Measurements from ENCODE around the gene KRTAP5-9. TPM values are rescaled to one million over a fixed set of nuclear protein-coding genes. Genes with fewer than 3 reads are reported as not detected.

KRTAP5-9 gene, protein sequence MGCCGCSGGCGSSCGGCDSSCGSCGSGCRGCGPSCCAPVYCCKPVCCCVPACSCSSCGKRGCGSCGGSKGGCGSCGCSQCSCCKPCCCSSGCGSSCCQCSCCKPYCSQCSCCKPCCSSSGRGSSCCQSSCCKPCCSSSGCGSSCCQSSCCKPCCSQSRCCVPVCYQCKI
- total RNA-seq: not detected in 2 replicates

DNA sequence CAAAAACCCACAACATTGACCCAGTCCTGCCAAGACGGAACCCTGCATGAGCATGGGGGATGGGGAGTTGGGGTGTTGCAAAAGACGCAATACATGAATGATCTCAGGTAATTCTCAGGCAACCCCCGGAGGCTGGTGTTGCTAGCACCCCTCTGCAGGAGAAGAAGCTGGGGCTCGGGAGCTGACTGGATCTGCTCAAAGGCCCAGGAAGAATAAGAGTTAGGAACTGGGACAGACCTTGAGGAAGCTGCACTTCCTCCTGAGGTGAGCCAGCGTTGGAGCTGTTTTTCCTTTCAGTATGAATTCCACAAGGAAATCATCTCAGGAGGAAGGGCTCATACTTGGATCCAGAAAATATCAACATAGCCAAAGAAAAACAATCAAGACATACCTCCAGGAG lies at the start of gene KRTAP5-9:
Gene KRTAP5-9 (plus strand): TSS at position 301 of the 400 bp plus-strand sequence. CDS start 238 bp downstream, outside the sequence.

DNA sequence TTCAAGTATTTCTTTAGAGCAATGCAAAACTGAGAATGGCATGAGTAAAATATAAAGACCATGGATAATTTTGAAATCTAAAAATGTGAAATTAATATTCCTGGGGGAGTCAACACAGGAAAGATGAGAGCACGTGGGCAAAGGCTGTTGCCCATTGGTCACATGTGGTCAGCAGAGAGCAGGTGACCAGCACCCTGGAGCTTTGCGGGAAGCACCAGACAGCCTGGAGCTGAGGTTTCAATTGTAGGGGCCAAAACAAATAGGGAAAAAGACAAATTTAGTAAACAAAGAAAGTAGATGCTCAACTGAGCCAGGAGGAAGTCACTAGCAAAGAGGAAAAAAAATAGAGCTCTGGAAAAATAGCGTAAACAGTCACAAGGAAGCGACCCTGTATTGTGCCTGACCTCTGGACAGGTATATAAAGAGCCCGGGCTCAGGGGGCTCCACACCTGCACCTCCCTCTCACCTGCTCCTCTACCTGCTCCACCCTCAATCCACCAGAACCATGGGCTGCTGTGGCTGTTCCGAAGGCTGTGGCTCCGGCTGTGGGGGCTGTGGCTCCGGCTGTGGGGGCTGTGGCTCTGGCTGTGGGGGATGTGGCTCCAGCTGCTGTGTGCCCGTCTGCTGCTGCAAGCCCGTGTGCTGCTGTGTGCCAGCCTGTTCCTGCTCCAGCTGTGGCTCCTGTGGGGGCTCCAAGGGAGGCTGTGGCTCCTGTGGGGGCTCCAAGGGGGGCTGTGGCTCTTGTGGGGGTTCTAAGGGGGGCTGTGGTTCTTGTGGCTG lies 21.2 kb upstream of the KRTAP5-9 start, which contains the start of gene KRTAP5-7:
Gene KRTAP5-7 (plus strand): TSS at position 472 of the 780 bp plus-strand sequence. CDS start 34 bp downstream, at position 506.

GRCh38 chr11:71537977-71538665 lies 10.1 kb upstream of the KRTAP5-9 start, which contains the start of gene KRTAP5-8:
TSS of gene KRTAP5-8 (plus strand) at chr11:71538025. CDS start at chr11:71538056, 31 bp downstream.

GRCh38 chr11:71565263-71565662 lies 17.0 kb downstream of the KRTAP5-9 start, which contains the start of gene KRTAP5-10:
TSS of gene KRTAP5-10 (plus strand) at chr11:71565563. CDS start at chr11:71565588, 25 bp downstream.

GRCh38 chr11:71582309-71582895 lies 34.2 kb downstream of the KRTAP5-9 start, which contains the start of gene KRTAP5-11:
TSS of gene KRTAP5-11 (minus strand) at chr11:71582875. CDS start at chr11:71582837, 38 bp downstream.

Other genes with a start within 250 kb of the KRTAP5-9 start
- 62.7 and 76.6 TPM in 2 replicates for gene DHCR7, start 100.0 kb upstream of the KRTAP5-9 start, total RNA-seq
- 90.1 and 109 TPM in 2 replicates for gene NADSYN1, start 95.2 kb upstream of the KRTAP5-9 start, total RNA-seq
- not detected in 2 replicates for gene KRTAP5-7, start 21.2 kb upstream of the KRTAP5-9 start, total RNA-seq
- gene KRTAP5-8, start 10.4 kb upstream of the KRTAP5-9 start, total RNA-seq: 0.24 TPM in 1 of 2 replicates, not detected in the other
- not detected in 2 replicates for gene KRTAP5-10, start 17.1 kb downstream of the KRTAP5-9 start, total RNA-seq
- gene KRTAP5-11, start 34.5 kb downstream of the KRTAP5-9 start, total RNA-seq: 0.72 TPM in 1 of 2 replicates, not detected in the other